Measurements from ENCODE around the gene BCAS3.
"Not testable (repeated sequence)": the region's sequence is repeated elsewhere in the genome, so short reads cannot be mapped to it uniquely, and the experiment has no call there.

The BCAS3 gene

DNA sequence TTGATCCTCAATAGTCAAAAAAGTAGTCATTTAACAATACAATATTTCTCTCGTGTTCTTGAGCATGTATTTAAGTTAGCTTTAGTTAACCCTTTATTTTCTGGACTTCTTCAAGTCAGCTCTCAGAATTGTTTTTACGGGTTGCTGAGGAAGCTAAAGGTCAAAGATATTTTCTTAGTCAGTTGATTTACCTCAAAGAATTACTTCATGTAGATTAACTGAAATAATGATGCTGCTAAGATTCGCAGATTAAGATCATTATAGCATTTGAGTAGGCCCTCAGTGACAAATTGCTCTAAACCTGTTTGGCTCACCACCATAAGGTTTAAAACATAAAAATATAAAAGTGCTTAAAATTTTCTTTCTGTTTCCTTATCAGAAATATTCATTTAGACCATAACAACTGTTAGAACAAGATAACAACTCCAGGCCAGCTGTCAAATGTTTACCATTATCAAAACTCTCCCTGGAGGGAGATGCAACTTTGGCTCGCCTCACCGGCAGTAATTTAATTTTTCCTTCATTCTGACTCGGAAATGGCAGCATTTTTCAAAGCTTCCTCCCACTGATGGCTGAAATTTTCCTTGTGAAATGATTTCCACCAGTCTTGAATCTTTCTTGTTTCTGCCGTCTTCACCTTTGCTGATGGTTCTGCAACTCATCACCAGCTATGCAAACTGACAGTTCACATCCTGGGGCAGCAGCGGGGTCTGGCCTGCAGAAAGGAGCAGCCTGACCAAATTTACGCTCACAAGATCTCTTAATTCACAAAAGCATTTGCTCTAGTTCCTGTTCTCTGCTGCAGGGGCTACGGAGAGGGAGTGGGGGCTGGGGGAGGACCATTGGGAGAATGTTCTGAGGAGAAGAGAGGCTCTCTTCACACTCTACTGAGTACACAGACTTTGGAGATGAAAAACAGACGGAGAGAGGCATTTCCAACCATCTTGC, 467.2 kb downstream of the BCAS3 start:
- no peaks in the 10 kb centered on the region for H3K27me3 Mint-ChIP-seq (ENCODE audit: low read depth)
- no peak overlapping the region for H3K4me3 Mint-ChIP-seq

DNA sequence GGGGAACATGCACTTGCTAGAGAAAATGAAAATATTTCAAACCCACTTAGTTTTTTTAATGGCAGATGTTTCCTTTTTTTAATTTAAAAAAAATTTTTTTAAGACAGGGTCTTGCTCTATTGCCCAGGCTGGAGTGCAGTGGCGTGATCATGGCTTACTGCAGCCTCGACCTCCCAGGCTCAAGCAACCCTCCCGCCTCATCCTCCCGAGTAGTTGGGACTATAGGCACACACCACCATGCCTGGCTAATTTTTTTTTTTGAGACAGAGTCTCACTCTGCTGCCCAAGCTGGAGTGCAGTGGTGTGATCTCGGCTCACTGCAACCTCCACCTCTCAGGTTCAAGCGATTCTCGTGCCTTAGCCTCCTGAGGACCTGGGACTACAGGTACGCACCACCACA, 469.2 kb downstream of the BCAS3 start:
- not testable (repeated sequence) for H3K27ac Mint-ChIP-seq; H3K4me3 Mint-ChIP-seq; H3K9me3 Mint-ChIP-seq; H3K27me3 Mint-ChIP-seq (ENCODE audit: low read depth); H3K36me3 Mint-ChIP-seq (ENCODE audit: low read depth)
- H3K4me1 Mint-ChIP-seq (ENCODE audit: low read depth): peaks cover 13% of the 10 kb centered on the region

More for the DNA sequence above, 467.2 kb downstream of the BCAS3 start:
- no peaks in the 10 kb centered on the region for H3K9me3 Mint-ChIP-seq
- H3K36me3 Mint-ChIP-seq (ENCODE audit: low read depth): peaks cover 1% of the 10 kb centered on the region
- no peak overlapping the region for H3K27ac Mint-ChIP-seq
- H3K4me1 Mint-ChIP-seq (ENCODE audit: low read depth): peaks cover 16% of the 10 kb centered on the region

DNA sequence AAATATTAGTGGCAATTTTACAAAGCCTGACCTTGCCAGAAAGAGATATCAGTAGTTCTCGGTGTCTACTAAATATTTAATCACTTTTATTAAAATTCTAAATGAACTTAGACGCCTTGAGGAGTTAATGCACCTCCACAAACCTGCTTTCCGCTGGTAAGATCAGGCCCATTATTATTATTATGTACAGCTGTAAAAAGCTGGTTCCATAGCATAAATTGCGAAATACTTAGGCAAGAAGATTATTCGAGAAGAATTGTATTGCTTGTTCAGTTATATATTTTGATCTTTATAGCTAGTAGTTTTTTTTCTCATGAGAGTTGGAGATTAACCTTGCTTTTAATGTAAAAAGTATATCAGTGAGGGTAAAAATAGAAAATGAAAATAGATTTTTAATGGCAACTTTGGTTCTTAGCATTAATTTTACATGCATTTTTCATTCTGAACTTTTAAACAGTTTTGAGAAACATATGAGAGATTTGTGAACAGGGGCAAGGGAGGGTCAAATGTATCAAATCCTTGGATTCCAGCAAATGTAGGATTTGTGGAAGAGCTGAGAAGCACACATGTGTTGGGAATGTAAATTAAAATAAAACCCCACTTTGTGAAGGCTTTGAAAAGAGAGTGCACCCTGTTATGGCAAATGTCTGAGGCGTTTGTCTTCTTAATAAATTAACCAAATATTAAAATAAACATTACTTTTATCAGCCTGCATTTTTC, 471.6 kb downstream of the BCAS3 start:
- H3K27ac Mint-ChIP-seq: no peak overlapping the region
- H3K36me3 Mint-ChIP-seq (ENCODE audit: low read depth): peaks cover 1% of the 10 kb centered on the region
- H3K9me3 Mint-ChIP-seq: peaks cover 8% of the 10 kb centered on the region
- H3K27me3 Mint-ChIP-seq (ENCODE audit: low read depth): peaks cover 4% of the 10 kb centered on the region
- H3K4me1 Mint-ChIP-seq (ENCODE audit: low read depth): peaks cover 9% of the 10 kb centered on the region
- H3K4me3 Mint-ChIP-seq: no peak overlapping the region

DNA sequence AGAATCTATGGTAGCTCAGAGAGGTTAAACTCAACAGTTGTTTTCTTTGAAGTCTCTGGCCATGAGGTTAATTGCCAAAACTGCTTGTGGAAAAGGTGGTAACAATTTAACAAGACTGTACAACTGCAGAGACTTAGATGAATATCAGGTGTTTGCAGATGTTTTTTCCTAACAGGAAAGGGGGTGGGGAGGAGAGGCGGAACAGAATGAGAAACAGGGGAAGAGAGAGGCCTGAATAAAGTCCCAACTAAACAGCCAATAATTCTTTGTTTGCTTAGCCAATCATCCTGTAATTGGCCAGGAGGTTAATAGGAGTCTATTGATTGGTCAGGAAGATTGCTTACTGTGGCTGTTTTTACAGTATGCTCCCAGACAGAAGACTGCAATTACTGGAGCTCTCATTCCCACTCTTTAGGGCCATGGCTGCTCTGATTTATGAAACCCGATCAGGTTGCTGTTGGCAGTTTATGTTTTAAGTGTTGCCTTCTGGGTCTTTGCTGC, 472.3 kb downstream of the BCAS3 start:
- H3K4me1 Mint-ChIP-seq (ENCODE audit: low read depth): peaks cover 9% of the 10 kb centered on the region
- H3K4me3 Mint-ChIP-seq: no peak overlapping the region
- peaks cover 8% of the 10 kb centered on the region for H3K9me3 Mint-ChIP-seq
- H3K36me3 Mint-ChIP-seq (ENCODE audit: low read depth): peaks cover 1% of the 10 kb centered on the region
- peaks cover 4% of the 10 kb centered on the region for H3K27me3 Mint-ChIP-seq (ENCODE audit: low read depth)
- H3K27ac Mint-ChIP-seq: no peak overlapping the region

DNA sequence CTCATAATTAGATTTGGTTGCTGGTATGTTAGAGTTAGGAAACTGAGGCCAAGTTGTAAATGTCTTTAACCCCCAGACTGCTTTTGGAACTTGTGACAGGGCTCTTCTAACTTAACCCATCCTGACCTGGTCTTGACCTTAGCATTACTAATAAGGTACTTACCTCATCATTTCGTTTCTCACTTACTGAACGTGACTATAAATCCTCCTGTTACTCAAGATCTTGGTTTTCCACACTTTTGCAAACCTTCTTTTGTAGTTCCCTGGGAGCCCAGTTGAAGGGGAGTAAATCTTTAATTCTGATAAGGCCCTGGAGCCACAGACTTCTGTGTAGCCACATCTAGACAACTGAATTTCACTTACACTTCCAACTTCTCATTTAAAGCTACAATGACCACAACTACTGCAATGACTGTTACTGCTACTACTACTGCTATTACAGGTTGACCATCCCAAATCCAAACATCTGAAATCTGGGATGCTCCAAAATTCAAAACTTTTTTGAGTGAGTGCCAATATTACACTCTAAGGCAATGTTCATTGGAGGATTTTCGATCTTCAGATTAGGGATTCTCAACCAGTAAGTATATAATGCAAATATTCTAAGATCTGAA, 473.1 kb downstream of the BCAS3 start:
- peaks cover 1% of the 10 kb centered on the region for H3K36me3 Mint-ChIP-seq (ENCODE audit: low read depth)
- H3K4me3 Mint-ChIP-seq: no peak overlapping the region
- peaks cover 4% of the 10 kb centered on the region for H3K4me1 Mint-ChIP-seq (ENCODE audit: low read depth)
- peaks cover 4% of the 10 kb centered on the region for H3K27me3 Mint-ChIP-seq (ENCODE audit: low read depth)
- peaks cover 8% of the 10 kb centered on the region for H3K9me3 Mint-ChIP-seq
- no peak overlapping the region for H3K27ac Mint-ChIP-seq

DNA sequence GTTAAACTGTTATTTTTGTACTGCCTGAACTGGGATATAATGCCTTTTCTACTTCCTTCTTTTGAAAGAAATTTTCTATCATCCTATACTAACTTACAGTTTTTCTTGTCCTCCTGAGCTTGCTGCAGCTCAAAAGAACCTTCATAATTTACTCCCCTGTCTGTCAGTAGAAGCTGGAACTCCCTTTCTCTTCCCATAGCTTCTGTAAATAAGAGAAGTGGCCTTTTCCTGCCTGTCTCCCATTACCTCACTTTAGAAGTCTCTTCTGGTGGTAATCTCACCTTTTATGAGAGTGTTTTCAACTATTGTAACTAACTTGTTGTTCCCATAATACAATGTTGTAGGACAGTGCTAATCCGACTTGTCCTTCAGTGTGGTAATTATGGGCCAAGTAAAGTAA, 475.2 kb downstream of the BCAS3 start:
- Mint-ChIP-seq H3K9me3 (peaks cover 8% of the 10 kb centered on the region), H3K4me1 (ENCODE audit: low read depth) (peaks cover 4% of the 10 kb centered on the region), H3K4me3 (no peak overlapping the region), H3K27ac (no peak overlapping the region), H3K36me3 (ENCODE audit: low read depth) (peaks cover 2% of the 10 kb centered on the region), H3K27me3 (ENCODE audit: low read depth) (peaks cover 11% of the 10 kb centered on the region)

DNA sequence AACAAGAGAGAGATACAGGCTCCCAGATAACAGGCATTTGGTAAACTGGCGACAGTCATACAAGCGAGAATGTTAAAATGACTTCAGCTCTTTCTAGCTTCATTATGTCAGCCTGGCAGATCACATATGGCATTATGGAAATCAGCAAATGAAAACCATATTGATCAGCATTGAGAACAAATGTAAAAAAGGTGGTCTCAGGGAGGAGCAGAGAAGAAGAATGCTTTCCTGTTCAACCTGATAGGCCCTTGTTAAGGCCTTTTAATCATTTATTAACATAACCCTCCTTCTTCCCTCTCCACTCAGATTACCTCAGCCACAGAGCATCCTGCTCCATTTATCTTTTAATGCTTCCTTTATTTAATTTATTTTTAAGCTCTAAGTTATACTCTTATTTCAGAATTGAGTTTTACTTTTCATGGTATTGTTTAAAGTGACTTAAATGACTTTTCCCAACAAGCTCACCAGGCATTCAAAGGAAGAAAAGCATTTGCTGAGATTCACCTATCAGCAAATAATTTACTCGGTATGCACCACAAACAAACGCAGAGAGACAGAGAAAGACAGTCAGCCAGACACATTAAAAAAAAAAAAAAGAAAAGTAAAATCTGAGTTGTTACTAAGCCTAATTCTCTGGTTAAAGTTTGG, 478.1 kb downstream of the BCAS3 start:
- Mint-ChIP-seq H3K4me3 (no peak overlapping the region), H3K27ac (no peak overlapping the region), H3K9me3 (peaks cover 8% of the 10 kb centered on the region), H3K4me1 (ENCODE audit: low read depth) (peaks cover 10% of the 10 kb centered on the region), H3K36me3 (ENCODE audit: low read depth) (peaks cover 1% of the 10 kb centered on the region), H3K27me3 (ENCODE audit: low read depth) (peaks cover 13% of the 10 kb centered on the region)

DNA sequence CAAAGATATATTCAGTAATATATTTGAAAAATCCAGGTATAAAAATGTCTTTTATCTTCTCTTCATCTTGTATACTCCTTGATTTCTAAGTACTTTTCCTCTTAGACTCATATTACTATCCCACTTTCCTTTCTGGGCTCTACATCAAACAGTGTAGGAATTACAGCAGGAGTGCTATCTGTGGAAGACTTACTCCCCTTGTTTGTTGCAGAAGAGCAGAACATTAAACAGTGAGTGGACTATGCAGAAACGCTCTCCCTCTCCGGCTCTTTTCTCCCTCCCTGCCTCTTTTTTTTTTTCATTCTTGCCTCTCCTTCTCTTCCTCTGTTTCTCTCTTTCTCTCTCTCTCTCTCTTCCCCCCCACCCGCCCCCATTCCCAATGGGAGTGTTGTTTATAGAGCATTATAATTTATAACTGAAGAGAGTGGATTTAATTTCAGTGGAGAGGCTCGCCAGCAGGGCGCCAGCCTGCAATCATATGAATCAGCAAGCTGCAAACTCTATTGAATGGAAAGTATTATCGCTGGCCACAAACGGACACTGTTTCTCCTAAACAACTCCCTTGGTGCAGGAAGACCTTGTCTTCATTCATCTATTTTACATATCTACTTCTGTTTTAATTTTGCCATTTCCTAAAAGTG, 479.7 kb downstream of the BCAS3 start:
- H3K4me1 Mint-ChIP-seq (ENCODE audit: low read depth): peaks cover 10% of the 10 kb centered on the region
- H3K27me3 Mint-ChIP-seq (ENCODE audit: low read depth): peaks cover 9% of the 10 kb centered on the region
- H3K9me3 Mint-ChIP-seq: no peaks in the 10 kb centered on the region
- no peak overlapping the region for H3K27ac Mint-ChIP-seq
- no peak overlapping the region for H3K4me3 Mint-ChIP-seq
- peaks cover 1% of the 10 kb centered on the region for H3K36me3 Mint-ChIP-seq (ENCODE audit: low read depth)

DNA sequence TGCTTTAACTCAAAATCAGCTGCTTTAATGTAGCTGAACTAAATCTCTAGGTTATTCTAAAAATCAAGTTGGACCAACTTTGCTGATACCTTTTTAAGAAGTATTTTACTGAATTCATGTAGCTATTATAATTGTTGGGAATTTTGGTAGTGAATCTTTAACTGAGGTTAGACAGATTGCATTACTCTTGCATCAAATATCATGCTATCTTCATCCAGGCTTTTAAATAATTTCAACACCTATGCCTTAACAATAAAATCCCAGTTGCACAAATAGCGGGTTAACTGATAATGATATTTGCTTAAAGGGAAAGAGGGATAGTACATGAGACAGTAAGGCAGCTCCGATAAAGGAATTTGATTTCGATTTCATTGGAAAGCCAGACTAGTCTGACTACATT, 480.7 kb downstream of the BCAS3 start:
- Mint-ChIP-seq H3K27ac (no peak overlapping the region), H3K36me3 (ENCODE audit: low read depth) (peaks cover 1% of the 10 kb centered on the region), H3K9me3 (no peaks in the 10 kb centered on the region), H3K4me3 (no peak overlapping the region), H3K4me1 (ENCODE audit: low read depth) (peaks cover 10% of the 10 kb centered on the region), H3K27me3 (ENCODE audit: low read depth) (peaks cover 9% of the 10 kb centered on the region)

DNA sequence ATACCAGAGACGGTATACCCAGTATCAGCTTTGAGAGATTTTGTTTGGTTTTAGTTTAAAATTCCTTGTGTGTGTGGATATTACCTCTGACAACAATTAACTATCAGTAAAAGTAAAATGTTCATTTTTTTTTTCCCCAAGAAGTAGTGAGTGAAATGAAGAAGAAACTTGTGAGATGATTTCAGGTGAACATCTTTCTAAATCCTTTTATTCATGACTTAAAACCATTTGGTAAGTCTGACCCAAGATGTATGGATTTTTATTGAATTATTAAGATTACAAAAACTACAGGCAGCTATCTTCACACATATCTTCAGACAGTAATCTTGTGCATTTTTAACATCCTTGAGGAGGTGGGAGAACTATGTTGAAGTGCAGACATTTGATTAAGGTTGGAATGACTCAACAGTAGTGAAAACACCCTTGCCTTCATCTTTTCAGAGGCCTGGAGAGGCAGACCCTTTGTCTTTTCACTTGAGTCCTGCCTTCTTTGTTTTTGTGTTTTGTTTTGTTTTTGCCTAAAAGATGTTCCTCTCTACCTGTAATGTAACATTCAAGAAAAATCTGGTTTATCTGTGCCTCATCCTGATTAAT, 481.7 kb downstream of the BCAS3 start:
- Mint-ChIP-seq H3K27me3 (ENCODE audit: low read depth) (peaks cover 9% of the 10 kb centered on the region), H3K9me3 (no peaks in the 10 kb centered on the region), H3K36me3 (ENCODE audit: low read depth) (peaks cover 1% of the 10 kb centered on the region), H3K4me1 (ENCODE audit: low read depth) (peaks cover 10% of the 10 kb centered on the region), H3K4me3 (no peak overlapping the region), H3K27ac (no peak overlapping the region)

DNA sequence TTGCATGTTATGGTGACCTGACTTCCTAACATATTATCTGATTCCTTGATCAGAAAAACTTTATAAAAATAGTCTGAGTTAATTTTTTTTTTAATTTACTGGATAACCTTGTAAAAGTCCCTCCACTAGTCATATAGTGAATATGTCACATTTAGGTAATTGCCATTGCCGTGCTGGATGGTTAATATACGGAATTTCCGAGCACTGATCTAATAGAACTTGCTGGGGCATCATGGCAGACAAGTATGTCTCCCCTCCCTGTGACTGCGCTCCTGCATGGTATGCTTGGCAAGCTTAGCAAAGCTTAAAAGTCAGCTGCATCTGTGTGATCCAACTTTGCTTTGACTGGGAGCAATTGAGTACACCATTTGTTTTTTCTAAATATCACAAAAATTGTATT, 482.6 kb downstream of the BCAS3 start:
- Mint-ChIP-seq H3K27me3 (ENCODE audit: low read depth) (peaks cover 9% of the 10 kb centered on the region), H3K4me1 (ENCODE audit: low read depth) (peaks cover 10% of the 10 kb centered on the region), H3K9me3 (peaks cover 7% of the 10 kb centered on the region), H3K4me3 (no peak overlapping the region), H3K27ac (no peak overlapping the region), H3K36me3 (ENCODE audit: low read depth) (peaks cover 3% of the 10 kb centered on the region)

DNA sequence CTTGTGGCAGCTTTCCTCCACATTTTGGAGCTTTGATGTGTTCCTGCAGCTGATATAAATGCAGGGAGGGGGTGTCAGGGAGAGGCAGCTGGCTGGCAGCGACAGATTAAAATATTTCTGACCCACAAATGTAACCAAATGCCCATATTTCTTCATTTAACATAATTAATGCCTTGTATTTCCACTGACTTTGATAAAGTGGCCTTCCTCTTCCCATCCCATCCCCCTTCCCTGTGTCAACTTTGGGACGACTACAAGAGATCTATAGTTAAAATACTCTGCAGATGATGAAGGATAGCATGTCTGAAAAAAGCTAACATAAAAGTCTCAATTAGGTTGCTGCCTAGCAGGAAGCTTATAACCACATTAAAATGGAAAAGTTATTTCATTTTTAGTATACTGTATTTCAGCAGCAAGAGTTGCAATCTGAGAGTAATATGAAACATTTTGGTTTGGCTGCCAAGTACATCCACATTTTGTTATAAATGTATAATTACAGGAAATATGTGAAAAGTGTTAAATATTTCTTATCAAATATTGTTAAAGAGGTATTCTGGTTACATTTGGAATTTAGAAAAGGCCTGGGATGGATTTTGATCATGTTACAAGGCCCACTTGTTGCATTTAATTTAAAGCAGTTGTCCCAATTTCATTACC, 483.3 kb downstream of the BCAS3 start:
- peaks cover 7% of the 10 kb centered on the region for H3K9me3 Mint-ChIP-seq
- H3K27me3 Mint-ChIP-seq (ENCODE audit: low read depth): peaks cover 9% of the 10 kb centered on the region
- H3K4me3 Mint-ChIP-seq: no peak overlapping the region
- no peak overlapping the region for H3K27ac Mint-ChIP-seq
- H3K4me1 Mint-ChIP-seq (ENCODE audit: low read depth): peaks cover 10% of the 10 kb centered on the region
- H3K36me3 Mint-ChIP-seq (ENCODE audit: low read depth): peaks cover 3% of the 10 kb centered on the region

DNA sequence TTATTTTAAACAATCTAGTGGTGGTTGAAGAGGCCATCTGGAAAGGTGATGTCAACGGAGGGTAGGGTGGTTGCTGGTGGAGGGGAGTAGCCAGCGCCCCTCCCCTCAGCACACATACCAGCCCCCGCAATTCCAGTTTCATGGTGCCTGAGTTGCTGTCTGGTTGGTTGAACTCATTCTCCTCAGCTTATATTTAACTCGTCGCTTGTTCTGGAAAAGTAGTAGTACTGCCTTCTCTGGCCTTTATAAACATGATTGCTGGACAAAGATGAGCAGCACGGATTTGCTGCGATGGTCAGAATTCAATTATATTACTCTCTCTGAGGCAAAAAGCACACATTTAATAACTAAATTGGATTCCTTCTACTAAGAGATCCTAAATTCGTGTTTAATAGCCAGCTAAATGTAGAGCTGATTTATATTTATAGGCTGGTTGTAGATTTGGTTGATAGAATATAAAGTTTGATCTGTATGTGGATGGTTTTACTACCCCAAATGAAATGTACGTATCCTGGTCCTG, 484.0 kb downstream of the BCAS3 start:
- peaks cover 9% of the 10 kb centered on the region for H3K27me3 Mint-ChIP-seq (ENCODE audit: low read depth)
- no peak overlapping the region for H3K4me3 Mint-ChIP-seq
- no peak overlapping the region for H3K27ac Mint-ChIP-seq
- H3K9me3 Mint-ChIP-seq: peaks cover 7% of the 10 kb centered on the region
- peaks cover 2% of the 10 kb centered on the region for H3K36me3 Mint-ChIP-seq (ENCODE audit: low read depth)
- H3K4me1 Mint-ChIP-seq (ENCODE audit: low read depth): peaks cover 10% of the 10 kb centered on the region

Data from T-helper 1 cell treated with Interleukin-12 subunit alpha and Interleukin-12 subunit beta and Interleukin-4 antibody, amounts not matched to agents 30 μg/mL and 1 μg/mL, for 36 hours (primary cell).